Progenitor cell of endocrine pancreas (in vitro differentiated cells): ENCODE data around the gene NPR3. TPM values are rescaled to one million over a fixed set of nuclear protein-coding genes. Genes with fewer than 3 reads are reported as not detected.

ENCODE experiments used
- DNase-seq: peaks from one replicate; pipeline ENCODE4 v3.0.0; 2021; ENCODE audit warnings: low spot score; ENCODE audit not compliant: unreplicated experiment
- H3K27ac Mint-ChIP-seq: 2 replicates; pipeline ENCODE4 v1.8.0; 2021; ENCODE audit warnings: mild to moderate bottlenecking, moderate library complexity, mixed read lengths
- H3K27me3 Mint-ChIP-seq: 2 replicates; pipeline ENCODE4 v1.8.0; 2021; ENCODE audit warnings: mixed read lengths
- H3K36me3 Mint-ChIP-seq: 2 replicates; pipeline ENCODE4 v1.8.0; 2022; ENCODE audit warnings: mixed read lengths; ENCODE audit not compliant: insufficient read depth
- H3K4me1 Mint-ChIP-seq: 2 replicates; pipeline ENCODE4 v1.8.0; 2021; ENCODE audit warnings: low read depth, mixed read lengths
- H3K4me3 Mint-ChIP-seq: 2 replicates; pipeline ENCODE4 v1.8.0; 2021; ENCODE audit warnings: low read depth, mild to moderate bottlenecking, moderate library complexity, mixed read lengths
- H3K9me3 Mint-ChIP-seq: 2 replicates; pipeline ENCODE4 v1.8.0; 2021; ENCODE audit warnings: low read depth, mixed read lengths
- total RNA-seq: library from RNA; stranded (reverse); gene quantifications from 2 replicates; pipeline ENCODE4 v1.2.1, GENCODE V29; 2021
- TF ChIP-seq, protein P1 (sequence below): fragments of 200-600 bp; sonication (generic); IDR thresholded peaks from one replicate; pipeline ENCODE4 v1.5.0; 2021; ENCODE audit warnings: antibody characterized with exemption, mild to moderate bottlenecking; ENCODE audit not compliant: unreplicated experiment

NPR3 gene
- total RNA-seq, 1 donor from 2014 or later, result 1.0 TPM

DNA sequence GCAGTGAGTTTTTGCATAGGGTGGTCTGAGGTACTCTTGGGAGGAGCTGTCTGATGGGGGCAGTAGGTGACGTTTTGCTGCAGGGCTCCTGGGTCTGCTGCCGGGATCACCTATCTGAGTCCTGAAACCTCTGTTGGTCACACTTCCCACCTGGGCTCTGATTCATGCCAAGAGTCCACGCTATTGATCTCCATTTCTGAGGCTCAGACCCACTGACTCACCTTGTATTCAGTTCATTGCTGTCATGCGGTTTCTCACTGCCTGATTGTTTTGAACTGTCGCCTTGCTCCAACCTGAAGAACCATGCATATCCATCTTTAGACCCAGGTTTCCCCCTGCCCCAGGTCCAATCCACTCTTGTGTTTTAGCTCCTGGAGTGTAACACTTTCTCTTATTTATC is 101.3 kb downstream of the NPR3 start:
- TF ChIP-seq, protein P1, sequence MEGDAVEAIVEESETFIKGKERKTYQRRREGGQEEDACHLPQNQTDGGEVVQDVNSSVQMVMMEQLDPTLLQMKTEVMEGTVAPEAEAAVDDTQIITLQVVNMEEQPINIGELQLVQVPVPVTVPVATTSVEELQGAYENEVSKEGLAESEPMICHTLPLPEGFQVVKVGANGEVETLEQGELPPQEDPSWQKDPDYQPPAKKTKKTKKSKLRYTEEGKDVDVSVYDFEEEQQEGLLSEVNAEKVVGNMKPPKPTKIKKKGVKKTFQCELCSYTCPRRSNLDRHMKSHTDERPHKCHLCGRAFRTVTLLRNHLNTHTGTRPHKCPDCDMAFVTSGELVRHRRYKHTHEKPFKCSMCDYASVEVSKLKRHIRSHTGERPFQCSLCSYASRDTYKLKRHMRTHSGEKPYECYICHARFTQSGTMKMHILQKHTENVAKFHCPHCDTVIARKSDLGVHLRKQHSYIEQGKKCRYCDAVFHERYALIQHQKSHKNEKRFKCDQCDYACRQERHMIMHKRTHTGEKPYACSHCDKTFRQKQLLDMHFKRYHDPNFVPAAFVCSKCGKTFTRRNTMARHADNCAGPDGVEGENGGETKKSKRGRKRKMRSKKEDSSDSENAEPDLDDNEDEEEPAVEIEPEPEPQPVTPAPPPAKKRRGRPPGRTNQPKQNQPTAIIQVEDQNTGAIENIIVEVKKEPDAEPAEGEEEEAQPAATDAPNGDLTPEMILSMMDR, result no peak
- no peaks in the 10 kb centered on the region for H3K36me3 Mint-ChIP-seq
- no peaks in the 10 kb centered on the region for H3K27me3 Mint-ChIP-seq
- H3K4me3 Mint-ChIP-seq, result no peak overlapping the region
- peaks cover 3% of the 10 kb centered on the region for H3K9me3 Mint-ChIP-seq
- peaks cover under 1% of the 10 kb centered on the region for H3K4me1 Mint-ChIP-seq
- DNase-seq, result no peak
- H3K27ac Mint-ChIP-seq, result no peak overlapping the region

DNA sequence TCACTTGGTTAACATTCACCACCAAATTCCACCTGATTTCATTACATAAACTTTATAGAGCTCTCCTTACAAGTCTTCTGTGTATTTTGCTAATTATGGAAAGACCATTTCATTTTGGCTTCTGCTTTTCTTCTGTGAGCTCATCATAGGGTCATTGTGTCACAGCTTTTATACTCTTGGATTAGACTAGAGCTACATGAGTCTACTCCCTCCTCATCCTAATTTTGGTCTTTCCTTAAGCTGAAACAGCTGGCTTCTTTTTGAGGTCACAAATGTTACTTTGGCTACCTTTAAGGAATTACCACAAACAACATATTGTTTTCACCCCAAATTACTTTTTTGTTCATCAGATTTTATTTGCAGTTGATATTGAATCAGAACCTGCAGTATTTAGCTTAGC is 103.0 kb downstream of the NPR3 start:
- H3K36me3 Mint-ChIP-seq, result no peaks in the 10 kb centered on the region
- TF ChIP-seq, protein P1, result no peak
- H3K27ac Mint-ChIP-seq, result no peak overlapping the region
- H3K4me1 Mint-ChIP-seq, result peaks cover 2% of the 10 kb centered on the region
- DNase-seq, result no peak
- H3K27me3 Mint-ChIP-seq, result no peaks in the 10 kb centered on the region
- no peak overlapping the region for H3K4me3 Mint-ChIP-seq
- H3K9me3 Mint-ChIP-seq, result peaks cover 3% of the 10 kb centered on the region

DNA sequence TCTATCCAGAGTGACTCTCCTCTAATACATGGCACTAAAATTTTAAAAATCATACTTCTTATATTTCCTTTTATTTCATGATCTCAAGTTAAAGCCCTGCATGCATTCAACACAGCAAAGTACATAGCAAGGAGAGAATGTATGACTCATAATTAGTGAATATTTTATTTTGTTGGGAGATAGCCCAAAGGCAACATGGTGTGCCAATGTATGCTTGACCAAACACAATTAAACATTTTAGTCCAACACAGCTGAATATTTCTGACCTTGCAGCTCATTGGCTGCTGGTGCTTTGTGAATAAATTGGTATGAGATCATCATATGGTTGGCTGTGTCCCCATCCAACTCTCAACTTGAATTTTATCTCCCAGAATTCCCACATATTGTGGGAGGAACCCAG is 103.5 kb downstream of the NPR3 start:
- no peak for DNase-seq
- Mint-ChIP-seq H3K27me3 (no peaks in the 10 kb centered on the region), H3K9me3 (peaks cover 3% of the 10 kb centered on the region), H3K36me3 (no peaks in the 10 kb centered on the region), H3K4me3 (no peak overlapping the region), H3K4me1 (peaks cover 2% of the 10 kb centered on the region), H3K27ac (no peak overlapping the region)
- TF ChIP-seq, protein P1, result no peak

DNA sequence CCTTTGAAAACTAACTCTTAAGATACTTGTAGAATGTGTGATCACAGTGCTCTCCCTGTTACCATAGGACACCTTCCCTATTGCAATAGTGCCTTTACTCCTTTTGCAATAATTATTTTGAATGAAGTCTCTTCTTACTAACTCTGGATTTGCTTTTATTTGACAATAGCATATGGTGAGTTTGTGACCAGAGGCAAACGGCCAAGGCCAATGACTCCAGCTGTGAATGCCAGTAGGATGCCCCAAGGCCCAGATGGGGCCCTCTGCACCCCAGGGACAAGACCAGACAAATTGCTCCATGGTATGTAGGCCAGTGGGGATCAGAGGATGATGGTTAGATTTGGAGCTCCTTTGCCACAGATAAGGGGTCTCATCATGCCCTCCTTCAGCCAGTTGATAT is 116.9 kb downstream of the NPR3 start:
- Mint-ChIP-seq H3K27ac (no peak overlapping the region), H3K9me3 (no peaks in the 10 kb centered on the region)

DNA sequence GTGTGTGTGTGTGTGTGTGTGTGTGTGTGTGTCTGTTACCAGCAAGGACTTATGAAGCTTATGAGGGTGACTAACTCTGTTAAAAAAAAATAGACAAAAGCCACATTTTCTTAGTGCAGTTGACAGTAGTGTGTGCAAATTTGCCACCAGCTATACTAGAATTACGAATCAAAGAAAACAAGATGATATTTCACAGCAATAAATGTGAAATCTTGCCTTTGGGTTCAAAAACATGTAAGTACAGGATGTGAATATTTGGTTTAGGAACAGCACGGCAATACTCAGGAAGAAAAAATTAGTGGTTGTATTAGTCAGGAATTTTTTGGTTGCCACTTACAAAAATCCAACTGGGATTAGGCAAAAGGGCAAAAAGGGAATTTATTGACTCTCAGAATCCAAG is 117.4 kb downstream of the NPR3 start:
- Mint-ChIP-seq H3K9me3 (no peaks in the 10 kb centered on the region), H3K4me3 (no peak overlapping the region), H3K4me1 (no peaks in the 10 kb centered on the region), H3K27ac (no peak overlapping the region), H3K36me3 (no peaks in the 10 kb centered on the region), H3K27me3 (peaks cover 6% of the 10 kb centered on the region)
- TF ChIP-seq, protein P1, result no peak
- DNase-seq, result no peak

More for the DNA sequence above, 116.9 kb downstream of the NPR3 start:
- DNase-seq, result no peak
- Mint-ChIP-seq H3K36me3 (no peaks in the 10 kb centered on the region), H3K4me1 (no peaks in the 10 kb centered on the region), H3K4me3 (no peak overlapping the region), H3K27me3 (peaks cover 6% of the 10 kb centered on the region)
- TF ChIP-seq, protein P1, result no peak
